ENCODE measurements around the gene TBX10.

DNA sequence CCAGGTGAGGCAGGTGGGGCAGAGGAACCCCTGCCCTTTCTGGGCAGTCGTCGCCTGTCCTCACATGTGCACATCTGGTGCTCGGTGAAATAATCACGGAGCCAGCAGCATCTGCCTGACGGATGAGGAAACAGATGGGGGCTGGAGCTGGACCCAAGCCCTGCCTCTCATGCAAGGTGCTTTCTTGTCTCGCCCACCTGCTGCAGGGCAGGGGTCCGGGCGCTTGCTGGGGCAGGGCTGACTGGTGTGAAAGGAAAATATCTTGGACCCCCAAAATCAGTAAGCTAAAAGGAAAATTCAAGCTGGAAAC lies 31.6 kb upstream of the TBX10 start:
- TF ChIP-seq CTCF (IDR thresholded peaks at IDR 0.05) (no peak), RFX5 (IDR thresholded peaks at IDR 0.05; ENCODE audit: low read length) (no peak), FOXM1 (IDR thresholded peaks at IDR 0.05; ENCODE audit: low read depth) (no peak), SIN3A (IDR thresholded peaks at IDR 0.05; ENCODE audit: borderline replicate concordance, low read depth, low read length) (no peak)
